Fibroblast of skin of left quadriceps (primary cell): ENCODE results near the gene RNPEPL1.

Experiments used
- DNase-seq, 2 experiments: peaks; one replicate each; pipeline ENCODE4 v3.0.0-alpha.2; 2013; ENCODE audit warnings: low read depth in 2 of 2

Gene RNPEPL1

GRCh38 chr2:240591784-240592183 lies 23.5 kb downstream of the RNPEPL1 start:
- no peak for DNase-seq

GRCh38 chr2:240593026-240593702 lies 24.9 kb downstream of the RNPEPL1 start:
- DNase-seq, result no peak

- DNase-seq, result no peak
These were observed 25.6 kb downstream of the RNPEPL1 start for GRCh38 chr2:240593703-240594451.

GRCh38 chr2:240594511-240595380 lies 26.5 kb downstream of the RNPEPL1 start:
- no peak for DNase-seq

GRCh38 chr2:240595381-240596079 lies 27.2 kb downstream of the RNPEPL1 start:
- no peak for DNase-seq

- no peak for DNase-seq
These were observed 27.8 kb downstream of the RNPEPL1 start for GRCh38 chr2:240596080-240596460.

GRCh38 chr2:240596491-240596931 lies 28.2 kb downstream of the RNPEPL1 start:
- no peak for DNase-seq

- DNase-seq, result no peak
These were observed 28.8 kb downstream of the RNPEPL1 start for GRCh38 chr2:240597054-240597418.

- no peak for DNase-seq
These were observed 29.3 kb downstream of the RNPEPL1 start for GRCh38 chr2:240597419-240598181.

- DNase-seq, result no peak
These were observed 30.1 kb downstream of the RNPEPL1 start for GRCh38 chr2:240598311-240598911.

- DNase-seq, result no peak
These were observed 30.9 kb downstream of the RNPEPL1 start for GRCh38 chr2:240599141-240599583.

GRCh38 chr2:240600451-240600961 lies 32.2 kb downstream of the RNPEPL1 start:
- DNase-seq, result no peak

GRCh38 chr2:240601061-240601830 lies 33.0 kb downstream of the RNPEPL1 start:
- DNase-seq, result no peak

GRCh38 chr2:240601831-240602160 lies 33.5 kb downstream of the RNPEPL1 start:
- no peak for DNase-seq

- no peak for DNase-seq
These were observed 34.2 kb downstream of the RNPEPL1 start for GRCh38 chr2:240602266-240603050.

GRCh38 chr2:240603081-240603835 lies 35.0 kb downstream of the RNPEPL1 start:
- DNase-seq, result no peak

GRCh38 chr2:240603846-240604245 lies 35.6 kb downstream of the RNPEPL1 start:
- DNase-seq, result no peak

- no peak for DNase-seq
These were observed 36.1 kb downstream of the RNPEPL1 start for GRCh38 chr2:240604291-240604938.
